Amniotic stem cell (primary cell): ENCODE data around the gene ADO.

Source experiments
- DNase-seq: peaks from one replicate; lab custom pipeline; 2025; lab: John Stamatoyannopoulos, UW

The ADO gene

GRCh38 chr10:62818426-62819011 lies 14.0 kb downstream of the ADO start:
- no peak for DNase-seq

GRCh38 chr10:62819141-62819920 lies 14.8 kb downstream of the ADO start:
- DNase-seq = no peak

GRCh38 chr10:62820586-62820985 lies 16.1 kb downstream of the ADO start:
- DNase-seq = no peak

- no peak for DNase-seq
Observed at GRCh38 chr10:62826273-62826672, 21.8 kb downstream of the ADO start.

- DNase-seq = no peak
Observed at GRCh38 chr10:62829622-62830021, 25.1 kb downstream of the ADO start.

- DNase-seq = no peak
Observed at GRCh38 chr10:62830679-62831078, 26.2 kb downstream of the ADO start.

- DNase-seq = no peak
Observed at GRCh38 chr10:62831346-62831745, 26.8 kb downstream of the ADO start.

GRCh38 chr10:62839590-62839989 lies 35.1 kb downstream of the ADO start:
- no peak for DNase-seq

GRCh38 chr10:62842983-62843382 lies 38.5 kb downstream of the ADO start:
- no peak for DNase-seq

- no peak for DNase-seq
Observed at GRCh38 chr10:62843600-62843999, 39.1 kb downstream of the ADO start.

- DNase-seq = no peak
Observed at GRCh38 chr10:62844280-62845011, 39.9 kb downstream of the ADO start.

GRCh38 chr10:62847433-62847832 lies 42.9 kb downstream of the ADO start:
- no peak for DNase-seq

- no peak for DNase-seq
Observed at GRCh38 chr10:62850646-62851045, 46.1 kb downstream of the ADO start.

GRCh38 chr10:62851442-62851841 lies 46.9 kb downstream of the ADO start:
- no peak for DNase-seq

- no peak for DNase-seq
Observed at GRCh38 chr10:62852961-62853702, 48.6 kb downstream of the ADO start.

GRCh38 chr10:62853710-62854109 lies 49.2 kb downstream of the ADO start:
- DNase-seq = no peak

- no peak for DNase-seq
Observed at GRCh38 chr10:62856021-62856420, 51.5 kb downstream of the ADO start.
